Measurements from ENCODE around the gene C16orf95.

Gene C16orf95

GRCh38 chr16:87328846-87329245 is 11.7 kb upstream of the C16orf95 start:
- DNase-seq (ENCODE audit: low spot score in 2 of 2) (no peak), ATAC-seq (no peak)
- H3K27ac Mint-ChIP-seq, result no peak overlapping the region
- no peaks in the 10 kb centered on the region for H3K4me1 Mint-ChIP-seq
- peaks cover 30% of the 10 kb centered on the region for H3K36me3 Mint-ChIP-seq
- no peak overlapping the region for H3K4me3 Mint-ChIP-seq
- no peaks in the 10 kb centered on the region for H3K9me3 Mint-ChIP-seq

- Mint-ChIP-seq H3K4me3 (no peak overlapping the region), H3K4me1 (no peaks in the 10 kb centered on the region), H3K27ac (no peak overlapping the region), H3K36me3 (peaks cover 27% of the 10 kb centered on the region), H3K9me3 (no peaks in the 10 kb centered on the region)
- DNase-seq (ENCODE audit: low spot score in 2 of 2), result no peak
- ATAC-seq, result no peak
Measured at GRCh38 chr16:87327798-87328495, 10.8 kb upstream of the C16orf95 start.

- peaks cover 18% of the 10 kb centered on the region for H3K36me3 Mint-ChIP-seq
- no peak overlapping the region for H3K4me3 Mint-ChIP-seq
- H3K27ac Mint-ChIP-seq, result peak overlapping the region; percentile 26
Measured at GRCh38 chr16:87326151-87326571, 9.0 kb upstream of the C16orf95 start.

GRCh38 chr16:87325423-87325858 is 8.2 kb upstream of the C16orf95 start:
- H3K9me3 Mint-ChIP-seq, result no peaks in the 10 kb centered on the region
- H3K4me1 Mint-ChIP-seq, result no peaks in the 10 kb centered on the region
- H3K27ac Mint-ChIP-seq, result peak overlapping the region; percentile 26
- H3K36me3 Mint-ChIP-seq, result peaks cover 13% of the 10 kb centered on the region
- H3K4me3 Mint-ChIP-seq, result no peak overlapping the region
- no peak for ATAC-seq
- DNase-seq (ENCODE audit: low spot score in 2 of 2), result no peak

More at GRCh38 chr16:87326151-87326571, 9.0 kb upstream of the C16orf95 start:
- Mint-ChIP-seq H3K4me1 (no peaks in the 10 kb centered on the region), H3K9me3 (no peaks in the 10 kb centered on the region)
- DNase-seq (ENCODE audit: low spot score in 2 of 2) (no peak), ATAC-seq (no peak)

- DNase-seq (ENCODE audit: low spot score in 2 of 2), result peak in 1 of 2 donors; percentile 68
- no peak overlapping the region for H3K27ac Mint-ChIP-seq
Measured at GRCh38 chr16:87324411-87325275, 7.5 kb upstream of the C16orf95 start.

GRCh38 chr16:87323727-87324410 is 6.7 kb upstream of the C16orf95 start:
- no peaks in the 10 kb centered on the region for H3K9me3 Mint-ChIP-seq
- no peak for DNase-seq (ENCODE audit: low spot score in 2 of 2)
- no peaks in the 10 kb centered on the region for H3K36me3 Mint-ChIP-seq
- ATAC-seq, result no peak
- no peak overlapping the region for H3K27ac Mint-ChIP-seq
- peaks cover 1% of the 10 kb centered on the region for H3K4me1 Mint-ChIP-seq
- H3K4me3 Mint-ChIP-seq, result no peak overlapping the region

More at GRCh38 chr16:87324411-87325275, 7.5 kb upstream of the C16orf95 start:
- H3K9me3 Mint-ChIP-seq, result no peaks in the 10 kb centered on the region
- no peaks in the 10 kb centered on the region for H3K4me1 Mint-ChIP-seq
- ATAC-seq, result peak; percentile 60
- H3K36me3 Mint-ChIP-seq, result peaks cover 6% of the 10 kb centered on the region
- H3K4me3 Mint-ChIP-seq, result no peak overlapping the region

GRCh38 chr16:87322833-87323726 is 5.9 kb upstream of the C16orf95 start:
- no peak overlapping the region for H3K27ac Mint-ChIP-seq
- H3K4me3 Mint-ChIP-seq, result no peak overlapping the region
- DNase-seq (ENCODE audit: low spot score in 2 of 2) (no peak), ATAC-seq (no peak)
- H3K9me3 Mint-ChIP-seq, result no peaks in the 10 kb centered on the region
- peaks cover 8% of the 10 kb centered on the region for H3K36me3 Mint-ChIP-seq
- H3K4me1 Mint-ChIP-seq, result peaks cover 9% of the 10 kb centered on the region

GRCh38 chr16:87322360-87322759 is 5.2 kb upstream of the C16orf95 start:
- Mint-ChIP-seq H3K4me1 (peaks cover 12% of the 10 kb centered on the region), H3K36me3 (peaks cover 15% of the 10 kb centered on the region), H3K4me3 (no peak overlapping the region), H3K27ac (no peak overlapping the region), H3K9me3 (no peaks in the 10 kb centered on the region)
- no peak for ATAC-seq
- DNase-seq (ENCODE audit: low spot score in 2 of 2), result no peak

GRCh38 chr16:87321336-87322107 is 4.3 kb upstream of the C16orf95 start:
- Mint-ChIP-seq H3K36me3 (peaks cover 21% of the 10 kb centered on the region), H3K4me1 (peaks cover 12% of the 10 kb centered on the region), H3K4me3 (no peak overlapping the region), H3K9me3 (no peaks in the 10 kb centered on the region), H3K27ac (no peak overlapping the region)
- no peak for DNase-seq (ENCODE audit: low spot score in 2 of 2)
- ATAC-seq, result no peak

GRCh38 chr16:87320510-87321227 is 3.5 kb upstream of the C16orf95 start:
- H3K9me3 Mint-ChIP-seq, result no peaks in the 10 kb centered on the region
- no peak overlapping the region for H3K27ac Mint-ChIP-seq

GRCh38 chr16:87319997-87320491 is 2.9 kb upstream of the C16orf95 start:
- Mint-ChIP-seq H3K4me1 (peaks cover 12% of the 10 kb centered on the region), H3K36me3 (peaks cover 21% of the 10 kb centered on the region), H3K4me3 (no peak overlapping the region), H3K9me3 (no peaks in the 10 kb centered on the region), H3K27ac (no peak overlapping the region)
- ATAC-seq (no peak), DNase-seq (ENCODE audit: low spot score in 2 of 2) (no peak)

More at GRCh38 chr16:87320510-87321227, 3.5 kb upstream of the C16orf95 start:
- ATAC-seq (no peak), DNase-seq (ENCODE audit: low spot score in 2 of 2) (no peak)
- H3K4me1 Mint-ChIP-seq, result peaks cover 12% of the 10 kb centered on the region
- H3K4me3 Mint-ChIP-seq, result no peak overlapping the region
- H3K36me3 Mint-ChIP-seq, result peaks cover 21% of the 10 kb centered on the region

GRCh38 chr16:87319011-87319410 is 1.8 kb upstream of the C16orf95 start:
- Mint-ChIP-seq H3K4me3 (peak overlapping the region; percentile 93), H3K36me3 (peaks cover 21% of the 10 kb centered on the region), H3K4me1 (peaks cover 12% of the 10 kb centered on the region), H3K9me3 (no peaks in the 10 kb centered on the region), H3K27ac (peak overlapping the region; percentile 99)
- DNase-seq (ENCODE audit: low spot score in 2 of 2) (no peak), ATAC-seq (no peak)
